SK-N-SH treated with all-trans-retinoic acid at 6 μM for 48 hours (cell line): ENCODE measurements around the gene PAMR1.

Experiments
- ATAC-seq: fragments of 200-7000 bp; cut with Tn5 transposase; 3 replicates; pipeline ENCODE4 v1.9.1; 2020; ENCODE audit warnings: mild to moderate bottlenecking, moderate library complexity
- ARNTL ChIP-seq: fragments of 450-650 bp; formaldehyde crosslinking; IDR thresholded peaks from 2 replicates; pipeline ENCODE4 v1.5.0; 2020; ENCODE audit warnings: low read depth, mild to moderate bottlenecking, moderate library complexity, borderline replicate concordance
- BACH2 ChIP-seq: fragments of 250-450 bp; sonication (Bioruptor Pico); IDR thresholded peaks from 2 replicates; pipeline ENCODE4 v1.9.0; 2021; ENCODE audit warnings: mild to moderate bottlenecking, borderline replicate concordance
- ESRRG ChIP-seq: fragments of 250-450 bp; sonication (Bioruptor Pico); IDR thresholded peaks from 2 replicates; pipeline ENCODE4 v1.6.1; 2021; ENCODE audit warnings: mild to moderate bottlenecking
- GLIS3 ChIP-seq: fragments of 250-450 bp; sonication (Bioruptor Pico); IDR thresholded peaks from 2 replicates; pipeline ENCODE4 v1.5.0; 2020; ENCODE audit warnings: mild to moderate bottlenecking, moderate library complexity
- ISL1 ChIP-seq: fragments of 250-450 bp; sonication (Bioruptor Pico); IDR thresholded peaks from 2 replicates; pipeline ENCODE4 v2.1.2; 2022; ENCODE audit warnings: mild to moderate bottlenecking, moderate library complexity
- OSR1 ChIP-seq: fragments of 250-450 bp; sonication (Bioruptor Pico); IDR thresholded peaks from 2 replicates; pipeline ENCODE4 v1.8.0; 2022; ENCODE audit warnings: moderate library complexity, mild to moderate bottlenecking, inconsistent platforms
- PATZ1 ChIP-seq: fragments of 250-450 bp; sonication (Bioruptor Pico); IDR thresholded peaks from 2 replicates; pipeline ENCODE4 v1.8.0; 2020; ENCODE audit warnings: mild to moderate bottlenecking, moderate library complexity, borderline replicate concordance
- PPARA ChIP-seq: fragments of 250-450 bp; sonication (Bioruptor Pico); IDR thresholded peaks from 2 replicates; pipeline ENCODE4 v1.5.0; 2020; ENCODE audit warnings: mild to moderate bottlenecking, borderline replicate concordance
- RARB ChIP-seq: fragments of 250-450 bp; sonication (Bioruptor Pico); IDR thresholded peaks from 2 replicates; pipeline ENCODE4 v1.8.0; 2021; ENCODE audit warnings: mild to moderate bottlenecking, moderate library complexity
- SNAI2 ChIP-seq: fragments of 250-450 bp; sonication (Bioruptor Pico); IDR thresholded peaks from 2 replicates; pipeline ENCODE4 v1.5.0; 2020; ENCODE audit warnings: mild to moderate bottlenecking, moderate library complexity
- TCF4 ChIP-seq: fragments of 250-450 bp; sonication (Bioruptor Pico); IDR thresholded peaks from 2 replicates; pipeline ENCODE4 v1.8.0; 2021; ENCODE audit warnings: mild to moderate bottlenecking, moderate library complexity, borderline replicate concordance
- TOX ChIP-seq: fragments of 250-450 bp; sonication (Bioruptor Pico); IDR thresholded peaks from 2 replicates; pipeline ENCODE4 v1.8.0; 2021; ENCODE audit warnings: mild to moderate bottlenecking, moderate library complexity, borderline replicate concordance
- ZC3H10 ChIP-seq: fragments of 250-450 bp; sonication (Bioruptor Pico); IDR thresholded peaks from 2 replicates; pipeline ENCODE4 v1.5.1; 2021; ENCODE audit warnings: mild to moderate bottlenecking, moderate library complexity
- ZFP3 ChIP-seq: fragments of 250-450 bp; sonication (Bioruptor Pico); IDR thresholded peaks from 2 replicates; pipeline ENCODE4 v1.5.0; 2020; ENCODE audit warnings: mild to moderate bottlenecking, moderate library complexity
- ZFP30 ChIP-seq: fragments of 450-650 bp; formaldehyde crosslinking; IDR thresholded peaks from 2 replicates; pipeline ENCODE4 v1.5.0; 2022; ENCODE audit warnings: mild to moderate bottlenecking, moderate library complexity
- ZNF565 ChIP-seq: fragments of 450-650 bp; formaldehyde crosslinking; conservative IDR thresholded peaks from 2 replicates; pipeline ENCODE4 v1.5.0; 2020; ENCODE audit warnings: low read depth, mild to moderate bottlenecking, moderate library complexity
- ZNF70 ChIP-seq: fragments of 450-650 bp; formaldehyde crosslinking; IDR thresholded peaks from 2 replicates; pipeline ENCODE4 v1.5.0; 2020; ENCODE audit warnings: mild to moderate bottlenecking, moderate library complexity
- ZNF8 ChIP-seq: fragments of 450-650 bp; formaldehyde crosslinking; IDR thresholded peaks from 2 replicates; pipeline ENCODE4 v1.5.0; 2020; ENCODE audit warnings: mild to moderate bottlenecking, moderate library complexity
- TF ChIP-seq, protein P1 (sequence below): fragments of 250-450 bp; sonication (Bioruptor Pico); IDR thresholded peaks from 2 replicates; pipeline ENCODE4 v1.5.1; 2021; ENCODE audit warnings: mild to moderate bottlenecking, moderate library complexity
- TF ChIP-seq, protein P2 (sequence below): fragments of 250-450 bp; sonication (Bioruptor Pico); IDR thresholded peaks from 2 replicates; pipeline ENCODE4 v1.5.1; 2020; ENCODE audit warnings: low read depth, mild to moderate bottlenecking, moderate library complexity
- TF ChIP-seq, protein P3 (sequence below): fragments of 250-450 bp; sonication (Bioruptor Pico); IDR thresholded peaks from 2 replicates; pipeline ENCODE4 v1.8.0; 2021; ENCODE audit warnings: low read depth, mild to moderate bottlenecking, moderate library complexity, borderline replicate concordance
- TF ChIP-seq, protein P4 (sequence below): fragments of 250-450 bp; sonication (Bioruptor Pico); IDR thresholded peaks from 2 replicates; pipeline ENCODE4 v1.5.0; 2020; ENCODE audit warnings: mild to moderate bottlenecking, moderate library complexity

PAMR1 gene

DNA sequence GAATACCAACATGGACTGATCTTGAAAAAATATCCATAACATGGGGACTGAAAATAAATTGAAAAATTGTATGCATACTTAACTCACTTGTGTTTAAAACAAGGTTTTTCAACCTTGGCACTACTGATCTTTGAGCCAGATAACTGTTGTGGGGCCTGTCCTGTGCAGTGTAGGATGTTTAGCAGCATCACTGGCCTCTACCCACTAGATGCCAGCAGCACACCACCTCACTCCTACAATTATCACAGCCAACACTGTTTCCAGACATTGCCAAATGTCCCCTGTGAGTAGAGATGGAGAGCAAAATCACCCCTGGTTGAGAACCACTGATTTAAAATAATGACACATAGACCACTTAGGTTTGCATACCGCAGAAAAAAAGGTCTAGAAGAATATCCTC lies 61.1 kb downstream of the PAMR1 start (continued):
- TF ChIP-seq, protein P1, sequence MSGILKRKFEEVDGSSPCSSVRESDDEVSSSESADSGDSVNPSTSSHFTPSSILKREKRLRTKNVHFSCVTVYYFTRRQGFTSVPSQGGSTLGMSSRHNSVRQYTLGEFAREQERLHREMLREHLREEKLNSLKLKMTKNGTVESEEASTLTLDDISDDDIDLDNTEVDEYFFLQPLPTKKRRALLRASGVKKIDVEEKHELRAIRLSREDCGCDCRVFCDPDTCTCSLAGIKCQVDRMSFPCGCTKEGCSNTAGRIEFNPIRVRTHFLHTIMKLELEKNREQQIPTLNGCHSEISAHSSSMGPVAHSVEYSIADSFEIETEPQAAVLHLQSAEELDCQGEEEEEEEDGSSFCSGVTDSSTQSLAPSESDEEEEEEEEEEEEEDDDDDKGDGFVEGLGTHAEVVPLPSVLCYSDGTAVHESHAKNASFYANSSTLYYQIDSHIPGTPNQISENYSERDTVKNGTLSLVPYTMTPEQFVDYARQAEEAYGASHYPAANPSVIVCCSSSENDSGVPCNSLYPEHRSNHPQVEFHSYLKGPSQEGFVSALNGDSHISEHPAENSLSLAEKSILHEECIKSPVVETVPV (CRISPR knock-in tag) = no peak
- TF ChIP-seq ZNF70 (CRISPR knock-in tag) = no peak
- TF ChIP-seq TCF4 (CRISPR knock-in tag) = no peak
- TF ChIP-seq ZNF565 = no peak
- no peak for TF ChIP-seq OSR1 (CRISPR knock-in tag)
- no peak for TF ChIP-seq ZFP3 (CRISPR knock-in tag)
- TF ChIP-seq TOX (CRISPR knock-in tag) = no peak
- TF ChIP-seq ZFP30 (CRISPR knock-in tag) = no peak
- TF ChIP-seq ISL1 (CRISPR knock-in tag) = no peak
- TF ChIP-seq PATZ1 (CRISPR knock-in tag) = no peak
- TF ChIP-seq, protein P2, sequence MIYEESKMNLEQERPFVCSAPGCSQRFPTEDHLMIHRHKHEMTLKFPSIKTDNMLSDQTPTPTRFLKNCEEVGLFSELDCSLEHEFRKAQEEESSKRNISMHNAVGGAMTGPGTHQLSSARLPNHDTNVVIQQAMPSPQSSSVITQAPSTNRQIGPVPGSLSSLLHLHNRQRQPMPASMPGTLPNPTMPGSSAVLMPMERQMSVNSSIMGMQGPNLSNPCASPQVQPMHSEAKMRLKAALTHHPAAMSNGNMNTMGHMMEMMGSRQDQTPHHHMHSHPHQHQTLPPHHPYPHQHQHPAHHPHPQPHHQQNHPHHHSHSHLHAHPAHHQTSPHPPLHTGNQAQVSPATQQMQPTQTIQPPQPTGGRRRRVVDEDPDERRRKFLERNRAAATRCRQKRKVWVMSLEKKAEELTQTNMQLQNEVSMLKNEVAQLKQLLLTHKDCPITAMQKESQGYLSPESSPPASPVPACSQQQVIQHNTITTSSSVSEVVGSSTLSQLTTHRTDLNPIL = no peak
- no peak for TF ChIP-seq ESRRG

DNA sequence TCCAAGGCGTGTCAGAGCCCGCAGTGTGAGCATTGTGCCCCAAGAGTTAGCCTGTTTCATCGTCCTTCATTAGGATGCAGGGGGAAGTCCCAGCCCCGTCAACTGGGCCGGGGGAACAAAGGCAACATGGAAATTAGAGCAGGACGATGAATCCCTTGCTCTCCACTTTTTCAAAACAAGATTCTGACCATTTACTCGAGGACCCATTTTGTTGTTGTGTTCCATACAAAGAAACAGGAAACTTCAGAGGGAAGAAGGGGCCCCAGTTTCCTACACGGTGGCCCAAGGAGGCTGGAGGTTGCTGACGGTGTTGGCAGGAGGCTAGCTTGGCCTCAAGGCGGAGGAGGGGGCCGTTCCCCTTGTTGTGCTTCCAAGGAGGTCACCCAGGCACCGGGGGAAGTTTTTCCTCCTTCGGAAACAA lies 62.1 kb downstream of the PAMR1 start:
- no peak for ATAC-seq
- TF ChIP-seq ZFP30 (CRISPR knock-in tag) = no peak

- ATAC-seq = no peak
- TF ChIP-seq ZFP30 (CRISPR knock-in tag) (no peak), ARNTL (CRISPR knock-in tag) (no peak), SNAI2 (CRISPR knock-in tag) (no peak), OSR1 (CRISPR knock-in tag) (no peak), PPARA (CRISPR knock-in tag) (no peak), ZFP3 (CRISPR knock-in tag) (no peak), ESRRG (no peak), ZNF8 (CRISPR knock-in tag) (no peak), ZC3H10 (no peak), GLIS3 (CRISPR knock-in tag) (no peak), BACH2 (CRISPR knock-in tag) (no peak), ZNF70 (CRISPR knock-in tag) (no peak), RARB (CRISPR knock-in tag) (no peak), PATZ1 (CRISPR knock-in tag) (no peak), TOX (CRISPR knock-in tag) (no peak), TCF4 (CRISPR knock-in tag) (no peak)
- TF ChIP-seq, protein P3, sequence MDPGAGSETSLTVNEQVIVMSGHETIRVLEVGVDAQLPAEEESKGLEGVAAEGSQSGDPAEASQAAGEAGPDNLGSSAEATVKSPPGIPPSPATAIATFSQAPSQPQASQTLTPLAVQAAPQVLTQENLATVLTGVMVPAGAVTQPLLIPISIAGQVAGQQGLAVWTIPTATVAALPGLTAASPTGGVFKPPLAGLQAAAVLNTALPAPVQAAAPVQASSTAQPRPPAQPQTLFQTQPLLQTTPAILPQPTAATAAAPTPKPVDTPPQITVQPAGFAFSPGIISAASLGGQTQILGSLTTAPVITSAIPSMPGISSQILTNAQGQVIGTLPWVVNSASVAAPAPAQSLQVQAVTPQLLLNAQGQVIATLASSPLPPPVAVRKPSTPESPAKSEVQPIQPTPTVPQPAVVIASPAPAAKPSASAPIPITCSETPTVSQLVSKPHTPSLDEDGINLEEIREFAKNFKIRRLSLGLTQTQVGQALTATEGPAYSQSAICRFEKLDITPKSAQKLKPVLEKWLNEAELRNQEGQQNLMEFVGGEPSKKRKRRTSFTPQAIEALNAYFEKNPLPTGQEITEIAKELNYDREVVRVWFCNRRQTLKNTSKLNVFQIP (CRISPR knock-in tag) = no peak
- TF ChIP-seq, protein P1 (CRISPR knock-in tag) = no peak
- TF ChIP-seq, protein P4, sequence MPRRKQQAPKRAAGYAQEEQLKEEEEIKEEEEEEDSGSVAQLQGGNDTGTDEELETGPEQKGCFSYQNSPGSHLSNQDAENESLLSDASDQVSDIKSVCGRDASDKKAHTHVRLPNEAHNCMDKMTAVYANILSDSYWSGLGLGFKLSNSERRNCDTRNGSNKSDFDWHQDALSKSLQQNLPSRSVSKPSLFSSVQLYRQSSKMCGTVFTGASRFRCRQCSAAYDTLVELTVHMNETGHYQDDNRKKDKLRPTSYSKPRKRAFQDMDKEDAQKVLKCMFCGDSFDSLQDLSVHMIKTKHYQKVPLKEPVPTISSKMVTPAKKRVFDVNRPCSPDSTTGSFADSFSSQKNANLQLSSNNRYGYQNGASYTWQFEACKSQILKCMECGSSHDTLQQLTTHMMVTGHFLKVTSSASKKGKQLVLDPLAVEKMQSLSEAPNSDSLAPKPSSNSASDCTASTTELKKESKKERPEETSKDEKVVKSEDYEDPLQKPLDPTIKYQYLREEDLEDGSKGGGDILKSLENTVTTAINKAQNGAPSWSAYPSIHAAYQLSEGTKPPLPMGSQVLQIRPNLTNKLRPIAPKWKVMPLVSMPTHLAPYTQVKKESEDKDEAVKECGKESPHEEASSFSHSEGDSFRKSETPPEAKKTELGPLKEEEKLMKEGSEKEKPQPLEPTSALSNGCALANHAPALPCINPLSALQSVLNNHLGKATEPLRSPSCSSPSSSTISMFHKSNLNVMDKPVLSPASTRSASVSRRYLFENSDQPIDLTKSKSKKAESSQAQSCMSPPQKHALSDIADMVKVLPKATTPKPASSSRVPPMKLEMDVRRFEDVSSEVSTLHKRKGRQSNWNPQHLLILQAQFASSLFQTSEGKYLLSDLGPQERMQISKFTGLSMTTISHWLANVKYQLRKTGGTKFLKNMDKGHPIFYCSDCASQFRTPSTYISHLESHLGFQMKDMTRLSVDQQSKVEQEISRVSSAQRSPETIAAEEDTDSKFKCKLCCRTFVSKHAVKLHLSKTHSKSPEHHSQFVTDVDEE (CRISPR knock-in tag) = no peak
- TF ChIP-seq, protein P2 = no peak
These were observed 63.4 kb downstream of the PAMR1 start for GRCh38 chr11:35461917-35462538.
